Effector memory CD8-positive, alpha-beta T cell (primary cell): ENCODE measurements around the gene OPRL1.

Experiments
- ATAC-seq: fragments of 150-1000 bp; cut with Tn5 transposase; replicated peaks from 2 replicates; pipeline ENCODE4 v1.10.0; 2021; ENCODE audit warnings: mild to moderate bottlenecking, moderate library complexity
- DNase-seq, 3 experiments: peaks; one replicate each; pipeline ENCODE4 v3.0.0; 2021
- H3K27ac Mint-ChIP-seq, 2 donors: one replicate each; pipeline ENCODE4 v1.8.0; 2022; ENCODE audit warnings: mild to moderate bottlenecking in 2 of 2, mixed read lengths in 2 of 2, moderate library complexity in 2 of 2
- H3K27me3 Mint-ChIP-seq, 2 donors: one replicate each; pipeline ENCODE4 v1.8.0; 2022; ENCODE audit warnings: mixed read lengths in 2 of 2
- H3K36me3 Mint-ChIP-seq: one replicate; pipeline ENCODE4 v1.8.0; 2022; ENCODE audit warnings: mild to moderate bottlenecking, moderate library complexity, mixed read lengths; ENCODE audit not compliant: insufficient read depth
- H3K4me1 Mint-ChIP-seq, 2 donors: one replicate each; pipeline ENCODE4 v1.8.0; 2022; ENCODE audit warnings: low read depth in 2 of 2, mixed read lengths in 2 of 2
- H3K4me3 Mint-ChIP-seq, 2 donors: one replicate each; pipeline ENCODE4 v1.8.0; 2022; ENCODE audit warnings: mild to moderate bottlenecking in 2 of 2, mixed read lengths in 2 of 2, moderate library complexity in 2 of 2
- H3K9me3 Mint-ChIP-seq, 2 donors: one replicate each; pipeline ENCODE4 v1.8.0; 2022; ENCODE audit warnings: mixed read lengths in 2 of 2

The OPRL1 gene

GRCh38 chr20:64048402-64049044 lies 31.4 kb upstream of the OPRL1 start:
- no peak overlapping the region for H3K27ac Mint-ChIP-seq

GRCh38 chr20:64049060-64049877 lies 30.6 kb upstream of the OPRL1 start, which contains the start of gene SOX18:
Gene SOX18 (minus strand): TSS chr20:64049639. CDS start chr20:64049516, 123 bp downstream.
- Mint-ChIP-seq H3K9me3 (no peaks in the 10 kb centered on the region), H3K4me1 (peaks cover 9 to 17% of the 10 kb centered on the region in 2 donors), H3K27me3 (peaks cover 46 to 79% of the 10 kb centered on the region in 2 donors), H3K27ac (no peak within 1 kb of the TSS), H3K4me3 (peak within 1 kb of the TSS; percentile 37 to 64), H3K36me3 (peaks cover 5% of the 10 kb centered on the region)
- DNase-seq, result no peak
- peak; percentile 69 for ATAC-seq

More at GRCh38 chr20:64048402-64049044, 31.4 kb upstream of the OPRL1 start:
- no peaks in the 10 kb centered on the region for H3K9me3 Mint-ChIP-seq
- H3K36me3 Mint-ChIP-seq, result peaks cover 5% of the 10 kb centered on the region
- peaks cover 43 to 73% of the 10 kb centered on the region in 2 donors for H3K27me3 Mint-ChIP-seq
- peak; percentile 8 for ATAC-seq
- H3K4me3 Mint-ChIP-seq, result peak overlapping the region; percentile 37 to 64
- peaks cover 11 to 20% of the 10 kb centered on the region in 2 donors for H3K4me1 Mint-ChIP-seq
- DNase-seq, result no peak

GRCh38 chr20:64049878-64050260 lies 30.0 kb upstream of the OPRL1 start:
- peak overlapping the region in 1 of 2 donors; percentile 59 for H3K4me3 Mint-ChIP-seq
- H3K36me3 Mint-ChIP-seq, result peaks cover 5% of the 10 kb centered on the region
- peaks cover 5 to 13% of the 10 kb centered on the region in 2 donors for H3K4me1 Mint-ChIP-seq
- H3K27me3 Mint-ChIP-seq, result peaks cover 46 to 75% of the 10 kb centered on the region in 2 donors
- DNase-seq (no peak), ATAC-seq (no peak)
- no peak overlapping the region for H3K27ac Mint-ChIP-seq
- no peaks in the 10 kb centered on the region for H3K9me3 Mint-ChIP-seq

- peak overlapping the region; percentile 10 to 23 for H3K4me3 Mint-ChIP-seq
- DNase-seq, result no peak
- ATAC-seq, result no peak
- no peak overlapping the region for H3K27ac Mint-ChIP-seq
- H3K9me3 Mint-ChIP-seq, result no peaks in the 10 kb centered on the region
- H3K27me3 Mint-ChIP-seq, result peaks cover 46 to 75% of the 10 kb centered on the region in 2 donors
- H3K36me3 Mint-ChIP-seq, result peaks cover 5% of the 10 kb centered on the region
- peaks cover 5 to 14% of the 10 kb centered on the region in 2 donors for H3K4me1 Mint-ChIP-seq
Observed at GRCh38 chr20:64050261-64051032, 29.4 kb upstream of the OPRL1 start.

GRCh38 chr20:64051033-64051452 lies 28.8 kb upstream of the OPRL1 start:
- H3K36me3 Mint-ChIP-seq, result peaks cover 5% of the 10 kb centered on the region
- ATAC-seq (no peak), DNase-seq (no peak)
- H3K9me3 Mint-ChIP-seq, result no peaks in the 10 kb centered on the region
- peaks cover under 1 to 12% of the 10 kb centered on the region in 2 donors for H3K4me1 Mint-ChIP-seq
- H3K27ac Mint-ChIP-seq, result no peak overlapping the region
- H3K27me3 Mint-ChIP-seq, result peaks cover 42 to 71% of the 10 kb centered on the region in 2 donors
- H3K4me3 Mint-ChIP-seq, result no peak overlapping the region

- Mint-ChIP-seq H3K4me1 (peaks cover 0 to 10% of the 10 kb centered on the region in 2 donors), H3K27me3 (peaks cover 35 to 64% of the 10 kb centered on the region in 2 donors), H3K4me3 (no peak overlapping the region), H3K9me3 (no peaks in the 10 kb centered on the region), H3K36me3 (peaks cover 2% of the 10 kb centered on the region), H3K27ac (no peak overlapping the region)
- no peak for DNase-seq
- ATAC-seq, result no peak
Observed at GRCh38 chr20:64051561-64052325, 28.1 kb upstream of the OPRL1 start.

GRCh38 chr20:64052326-64052722 lies 27.6 kb upstream of the OPRL1 start:
- H3K27me3 Mint-ChIP-seq, result peaks cover 29 to 58% of the 10 kb centered on the region in 2 donors
- H3K9me3 Mint-ChIP-seq, result no peaks in the 10 kb centered on the region
- H3K4me3 Mint-ChIP-seq, result no peak overlapping the region
- H3K36me3 Mint-ChIP-seq, result no peaks in the 10 kb centered on the region
- H3K27ac Mint-ChIP-seq, result no peak overlapping the region
- no peak for ATAC-seq
- peaks cover 0 to 10% of the 10 kb centered on the region in 2 donors for H3K4me1 Mint-ChIP-seq
- DNase-seq, result no peak

GRCh38 chr20:64052987-64053840 lies 26.7 kb upstream of the OPRL1 start:
- Mint-ChIP-seq H3K27me3 (peaks cover 27 to 52% of the 10 kb centered on the region in 2 donors), H3K36me3 (no peaks in the 10 kb centered on the region), H3K4me1 (peaks cover 2 to 13% of the 10 kb centered on the region in 2 donors), H3K4me3 (no peak overlapping the region), H3K27ac (no peak overlapping the region), H3K9me3 (no peaks in the 10 kb centered on the region)
- ATAC-seq (no peak), DNase-seq (no peak)

- Mint-ChIP-seq H3K4me3 (no peak overlapping the region), H3K9me3 (no peaks in the 10 kb centered on the region), H3K4me1 (peaks cover 5 to 16% of the 10 kb centered on the region in 2 donors), H3K27me3 (peaks cover 27 to 52% of the 10 kb centered on the region in 2 donors), H3K27ac (no peak overlapping the region), H3K36me3 (no peaks in the 10 kb centered on the region)
- DNase-seq (no peak), ATAC-seq (no peak)
Observed at GRCh38 chr20:64053841-64054661, 25.8 kb upstream of the OPRL1 start.

GRCh38 chr20:64055396-64055892 lies 24.4 kb upstream of the OPRL1 start:
- DNase-seq (no peak), ATAC-seq (no peak)
- no peaks in the 10 kb centered on the region for H3K9me3 Mint-ChIP-seq
- H3K4me1 Mint-ChIP-seq, result peaks cover 10 to 18% of the 10 kb centered on the region in 2 donors
- H3K36me3 Mint-ChIP-seq, result peaks cover 4% of the 10 kb centered on the region
- H3K27me3 Mint-ChIP-seq, result peaks cover 27 to 46% of the 10 kb centered on the region in 2 donors
- no peak overlapping the region for H3K4me3 Mint-ChIP-seq
- no peak overlapping the region for H3K27ac Mint-ChIP-seq

GRCh38 chr20:64055893-64056638 lies 23.8 kb upstream of the OPRL1 start:
- no peak overlapping the region for H3K4me3 Mint-ChIP-seq
- DNase-seq, result no peak
- peaks cover 10 to 18% of the 10 kb centered on the region in 2 donors for H3K4me1 Mint-ChIP-seq

More at GRCh38 chr20:64055893-64056638, 23.8 kb upstream of the OPRL1 start:
- Mint-ChIP-seq H3K9me3 (no peaks in the 10 kb centered on the region), H3K36me3 (peaks cover 4% of the 10 kb centered on the region), H3K27me3 (peaks cover 22 to 40% of the 10 kb centered on the region in 2 donors), H3K27ac (no peak overlapping the region)
- ATAC-seq, result no peak
